HepG2 (cell line): ENCODE measurements around the gene CRHBP. TPM values are rescaled to one million over a fixed set of nuclear protein-coding genes. Genes with fewer than 3 reads are reported as not detected.

Experiments
- ATAC-seq: fragments of 200-7000 bp; cut with Tn5 transposase; 3 replicates; pipeline ENCODE4 v1.9.1; 2020; ENCODE audit warnings: mild to moderate bottlenecking, moderate library complexity
- BruUV-seq: library from RNA; stranded (reverse); fragments of 400-500 nt; replicated peaks from 2 replicates; lab custom pipeline; 2021; lab: Mats Ljungman, UMichigan
- CTCF ChIA-PET: fragments of 300-600 bp; formaldehyde crosslinking; extraction: SDS; loops from one replicate; lab custom pipeline; 2021; ENCODE audit warnings: low total read pairs, inconsistent platforms, low intra/inter-chr PET ratio; lab: Yijun Ruan, JAX
- POLR2A ChIA-PET: fragments of 350-600 bp; sonication (Branson Sonifier 250); formaldehyde crosslinking; loops from one replicate; lab custom pipeline; 2020; ENCODE audit warnings: antibody characterized with exemption, inconsistent platforms; lab: Yijun Ruan, JAX
- DNase-seq: peaks from one replicate; pipeline ENCODE4 v3.0.0-alpha.2; 2015; ENCODE audit warnings: low spot score
- FAIRE-seq: peaks from 3 replicates; lab custom pipeline; 2011; peaks lifted over from hg19 to GRCh38; lab: Jason Lieb, UNC
- H2AFZ ChIP-seq: one replicate; pipeline ENCODE4 v1.6.1; 2011; ENCODE audit warnings: low read length, inconsistent platforms
- H3K27ac ChIP-seq: fragments of 300-600 bp; 3 replicates; pipeline ENCODE4 v1.8.0; 2011; ENCODE audit warnings: mixed run types, mild to moderate bottlenecking, mixed read lengths, low read length, inconsistent platforms; ENCODE audit not compliant: insufficient read depth; ENCODE audit errors: extremely low read length
- H3K27me3 ChIP-seq, 2 experiments: fragments of 200-600 bp in 1 of 2; 2 replicates in 1 of 2; 3 replicates in 1 of 2; pipeline versions ENCODE4 v1.6.0 to v1.8.0; 2011; ENCODE audit warnings: low read length in 2 of 2, mild to moderate bottlenecking in 2 of 2, moderate library complexity in 2 of 2, inconsistent platforms in 1 of 2; ENCODE audit not compliant: insufficient read depth in 2 of 2, control insufficient read depth in 1 of 2
- H3K36me3 ChIP-seq, 2 experiments: fragments of 200-600 bp in 1 of 2; replicated peaks in 1 of 2; 2 replicates in 1 of 2; 3 replicates in 1 of 2; pipeline versions ENCODE4 v1.5.1 to v1.8.0; 2011; ENCODE audit warnings: low read length in 2 of 2, inconsistent platforms in 1 of 2; ENCODE audit not compliant: insufficient read depth in 2 of 2, control insufficient read depth in 1 of 2
- H3K4me1 ChIP-seq: 2 replicates; pipeline ENCODE4 v1.5.1; 2012; ENCODE audit warnings: low read length, inconsistent platforms; ENCODE audit not compliant: insufficient read depth
- H3K4me2 ChIP-seq: 2 replicates; pipeline ENCODE4 v1.6.0; 2011; ENCODE audit warnings: low read depth, low read length, inconsistent platforms
- H3K4me3 ChIP-seq, 3 experiments: fragments of 200-600 bp in 1 of 3; sonication (generic), shearing (Covaris generic) in 1 of 3; replicated peaks in 1 of 3; 2 replicates each; pipeline ENCODE4 v1.5.1; 2011 to 2016; ENCODE audit warnings: low read length in 3 of 3, inconsistent platforms in 2 of 3, low read depth in 2 of 3, mild to moderate bottlenecking in 2 of 3, control low read depth in 1 of 3, mixed read lengths in 1 of 3; ENCODE audit not compliant: insufficient read depth in 1 of 3
- H3K79me2 ChIP-seq: one replicate; pipeline ENCODE4 v1.6.1; 2011; ENCODE audit warnings: low read length, inconsistent platforms; ENCODE audit not compliant: insufficient read depth
- H3K9ac ChIP-seq: 2 replicates; pipeline ENCODE4 v1.6.0; 2011; ENCODE audit warnings: mild to moderate bottlenecking, low read depth, low read length, inconsistent platforms; ENCODE audit not compliant: insufficient read depth
- H3K9me3 ChIP-seq: 2 replicates; pipeline ENCODE4 v1.5.1; 2012; ENCODE audit warnings: mild to moderate bottlenecking, low read length
- H4K20me1 ChIP-seq: 2 replicates; pipeline ENCODE4 v1.6.0; 2011; ENCODE audit warnings: inconsistent platforms, mild to moderate bottlenecking, low read length, moderate library complexity; ENCODE audit not compliant: insufficient read depth
- ATF7 ChIP-seq, 2 experiments: fragments of 450-650 bp in 1 of 2; sonication (generic) in 1 of 2; formaldehyde crosslinking in 1 of 2; IDR thresholded peaks; 2 replicates each; pipeline versions ENCODE4 v1.4.0 to v1.6.1; 2016 to 2020; ENCODE audit warnings: antibody characterized with exemption in 1 of 2, mild to moderate bottlenecking in 1 of 2, missing genetic modification reagents in 1 of 2
- KLF6 ChIP-seq: IDR thresholded peaks from 2 replicates; pipeline ENCODE4 v1.8.0; 2016; ENCODE audit warnings: missing biosample characterization, missing genetic modification reagents
- RAD51 ChIP-seq: fragments of 450-650 bp; IDR thresholded peaks from 2 replicates; pipeline ENCODE4 v1.6.1; 2016; ENCODE audit warnings: borderline replicate concordance
- SP4 ChIP-seq: sonication (generic); formaldehyde crosslinking; IDR thresholded peaks from 2 replicates; pipeline ENCODE4 v1.8.1; 2023; ENCODE audit warnings: mild to moderate bottlenecking, missing genetic modification reagents
- STAG1 ChIP-seq: sonication (generic); formaldehyde crosslinking; IDR thresholded peaks from 2 replicates; pipeline ENCODE4 v1.4.0; 2020; ENCODE audit warnings: missing genetic modification reagents
- ZFY ChIP-seq: sonication (generic); formaldehyde crosslinking; IDR thresholded peaks from 2 replicates; pipeline ENCODE4 v1.4.0; 2020; ENCODE audit warnings: missing genetic modification reagents
- ZNF788 ChIP-seq: sonication (generic); formaldehyde crosslinking; IDR thresholded peaks from 2 replicates; pipeline ENCODE4 v1.5.0; 2020; ENCODE audit warnings: mild to moderate bottlenecking, missing genetic modification reagents, borderline replicate concordance
- ZNF792 ChIP-seq: IDR thresholded peaks from 2 replicates; pipeline ENCODE4 v1.6.1; 2016
- ZNF83 ChIP-seq: sonication (generic); formaldehyde crosslinking; IDR thresholded peaks from 2 replicates; pipeline ENCODE4 v1.4.0; 2020; ENCODE audit warnings: missing genetic modification reagents, mild to moderate bottlenecking, borderline replicate concordance
- ZSCAN29 ChIP-seq: sonication (generic); formaldehyde crosslinking; conservative IDR thresholded peaks from 2 replicates; pipeline ENCODE4 v1.4.0; 2020; ENCODE audit warnings: mild to moderate bottlenecking, missing genetic modification reagents
- WGBS: methylation state at CpG from one replicate; pipeline ENCODE4 v1.1.6; 2017; ENCODE audit warnings: low lambda C conversion rate; 5-methylcytosine and 5-hydroxymethylcytosine counted together
- in situ Hi-C: cut with HindIII; loops from 2 replicates; pipeline ENCODE4 v1.10.0; 2017; ENCODE audit warnings: low pct_unique_long_range_greater_than_20kb; ENCODE audit not compliant: extremely low pct_ligation_motif_present
- intact Hi-C: fragments of 100-400 bp; cut with micrococcal nuclease; formaldehyde crosslinking; loops from one replicate; pipeline ENCODE4 v1.10.0; 2022; ENCODE audit not compliant: unreplicated experiment
- polyA plus RNA-seq, 8 experiments: library from polyadenylated mRNA; depleted of rRNA in 3 of 8; stranded (reverse) in 7 of 8; unstranded in 1 of 8; fragments of >200 nt; fragmentation: Illumina TruSeq in 4 of 8; extraction: Trizol in 4 of 8; gene quantifications; 2 replicates each; pipeline versions ENCODE4 v1.2.1 to v1.2.3, GENCODE V29; 2011 to 2016; ENCODE audit warnings: low read depth in 4 of 8, missing spikeins in 1 of 8, mixed read lengths in 1 of 8; ENCODE audit not compliant: insufficient read depth in 1 of 8
- total RNA-seq, 5 experiments: library from RNA; depleted of rRNA; stranded (reverse); fragments of >200 nt; fragmentation: Illumina TruSeq; extraction: Trizol; gene quantifications; 2 replicates each; pipeline ENCODE4 v1.2.3, GENCODE V29; 2016; ENCODE audit warnings: low read depth in 1 of 5
- TF ChIP-seq, protein P1 (sequence below): sonication (generic); formaldehyde crosslinking; IDR thresholded peaks from 2 replicates; pipeline ENCODE4 v1.5.0; 2020; ENCODE audit warnings: mild to moderate bottlenecking, missing genetic modification reagents, borderline replicate concordance
- TF ChIP-seq, protein P2 (sequence below): sonication (generic); formaldehyde crosslinking; IDR thresholded peaks from 2 replicates; pipeline ENCODE4 v1.8.0; 2022; ENCODE audit warnings: mild to moderate bottlenecking, missing genetic modification reagents, borderline replicate concordance

The CRHBP gene
- total and polyA plus RNA-seq, 2 of the 13 experiments (the other 11 are each of a cell fraction or from before 2014, with no cell fraction given): not detected

DNA sequence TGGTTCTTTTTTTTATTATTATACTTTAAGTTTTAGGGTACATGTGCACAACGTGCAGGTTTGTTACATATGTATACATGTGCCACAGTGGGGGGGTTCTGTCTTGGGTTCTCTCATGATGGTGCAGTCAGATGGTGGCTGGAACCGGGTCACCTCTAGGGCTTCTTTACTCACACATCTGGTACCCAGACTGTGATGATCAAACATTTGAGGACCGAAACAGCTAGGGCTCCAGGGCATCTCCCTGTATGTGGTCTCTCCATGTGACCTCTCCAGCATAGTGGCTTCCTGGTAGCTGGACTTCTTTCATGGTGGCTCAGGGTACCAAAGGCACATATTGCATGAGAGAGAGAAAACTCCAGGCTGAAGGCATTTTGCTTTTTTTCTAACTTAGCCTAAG lies 9.8 kb upstream of the CRHBP start (continued):
- TF ChIP-seq ZNF788: no peak
- TF ChIP-seq, all 625 proteins: peak for 0

DNA sequence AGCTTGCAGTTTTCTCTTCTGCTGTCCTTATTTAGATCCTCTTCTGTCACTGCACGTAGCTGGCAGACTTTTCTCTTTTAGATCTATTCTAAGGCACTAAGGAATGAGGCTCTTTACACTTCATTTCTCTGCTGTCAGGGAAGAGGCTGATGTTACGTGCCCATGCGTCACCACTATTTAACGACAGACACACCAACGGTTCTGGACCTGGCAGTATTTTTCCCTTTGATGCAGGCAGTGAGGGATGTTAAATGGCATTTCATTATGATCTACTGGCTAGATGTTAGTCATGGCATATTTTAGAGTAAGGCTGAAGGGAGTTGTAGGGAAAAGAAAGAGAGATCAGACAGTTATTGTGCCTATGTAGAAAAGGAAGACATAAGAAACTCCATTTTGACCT lies 8.2 kb upstream of the CRHBP start:
- no peak for FAIRE-seq
- POLR2A ChIA-PET: no interaction called here
- TF ChIP-seq ZFY (CRISPR knock-in tag) (no peak), KLF6 (CRISPR knock-in tag) (no peak), STAG1 (CRISPR knock-in tag) (no peak), ZSCAN29 (CRISPR knock-in tag) (no peak), ZNF788 (no peak), ZNF792 (CRISPR knock-in tag) (no peak), RAD51 (no peak), ATF7 (IDR thresholded peaks at IDR 0.05) (no peak), ATF7 (CRISPR knock-in tag; IDR thresholded peaks at IDR 0.05) (no peak), SP4 (CRISPR knock-in tag) (no peak), ZNF83 (CRISPR knock-in tag) (no peak)
- TF ChIP-seq, protein P1, sequence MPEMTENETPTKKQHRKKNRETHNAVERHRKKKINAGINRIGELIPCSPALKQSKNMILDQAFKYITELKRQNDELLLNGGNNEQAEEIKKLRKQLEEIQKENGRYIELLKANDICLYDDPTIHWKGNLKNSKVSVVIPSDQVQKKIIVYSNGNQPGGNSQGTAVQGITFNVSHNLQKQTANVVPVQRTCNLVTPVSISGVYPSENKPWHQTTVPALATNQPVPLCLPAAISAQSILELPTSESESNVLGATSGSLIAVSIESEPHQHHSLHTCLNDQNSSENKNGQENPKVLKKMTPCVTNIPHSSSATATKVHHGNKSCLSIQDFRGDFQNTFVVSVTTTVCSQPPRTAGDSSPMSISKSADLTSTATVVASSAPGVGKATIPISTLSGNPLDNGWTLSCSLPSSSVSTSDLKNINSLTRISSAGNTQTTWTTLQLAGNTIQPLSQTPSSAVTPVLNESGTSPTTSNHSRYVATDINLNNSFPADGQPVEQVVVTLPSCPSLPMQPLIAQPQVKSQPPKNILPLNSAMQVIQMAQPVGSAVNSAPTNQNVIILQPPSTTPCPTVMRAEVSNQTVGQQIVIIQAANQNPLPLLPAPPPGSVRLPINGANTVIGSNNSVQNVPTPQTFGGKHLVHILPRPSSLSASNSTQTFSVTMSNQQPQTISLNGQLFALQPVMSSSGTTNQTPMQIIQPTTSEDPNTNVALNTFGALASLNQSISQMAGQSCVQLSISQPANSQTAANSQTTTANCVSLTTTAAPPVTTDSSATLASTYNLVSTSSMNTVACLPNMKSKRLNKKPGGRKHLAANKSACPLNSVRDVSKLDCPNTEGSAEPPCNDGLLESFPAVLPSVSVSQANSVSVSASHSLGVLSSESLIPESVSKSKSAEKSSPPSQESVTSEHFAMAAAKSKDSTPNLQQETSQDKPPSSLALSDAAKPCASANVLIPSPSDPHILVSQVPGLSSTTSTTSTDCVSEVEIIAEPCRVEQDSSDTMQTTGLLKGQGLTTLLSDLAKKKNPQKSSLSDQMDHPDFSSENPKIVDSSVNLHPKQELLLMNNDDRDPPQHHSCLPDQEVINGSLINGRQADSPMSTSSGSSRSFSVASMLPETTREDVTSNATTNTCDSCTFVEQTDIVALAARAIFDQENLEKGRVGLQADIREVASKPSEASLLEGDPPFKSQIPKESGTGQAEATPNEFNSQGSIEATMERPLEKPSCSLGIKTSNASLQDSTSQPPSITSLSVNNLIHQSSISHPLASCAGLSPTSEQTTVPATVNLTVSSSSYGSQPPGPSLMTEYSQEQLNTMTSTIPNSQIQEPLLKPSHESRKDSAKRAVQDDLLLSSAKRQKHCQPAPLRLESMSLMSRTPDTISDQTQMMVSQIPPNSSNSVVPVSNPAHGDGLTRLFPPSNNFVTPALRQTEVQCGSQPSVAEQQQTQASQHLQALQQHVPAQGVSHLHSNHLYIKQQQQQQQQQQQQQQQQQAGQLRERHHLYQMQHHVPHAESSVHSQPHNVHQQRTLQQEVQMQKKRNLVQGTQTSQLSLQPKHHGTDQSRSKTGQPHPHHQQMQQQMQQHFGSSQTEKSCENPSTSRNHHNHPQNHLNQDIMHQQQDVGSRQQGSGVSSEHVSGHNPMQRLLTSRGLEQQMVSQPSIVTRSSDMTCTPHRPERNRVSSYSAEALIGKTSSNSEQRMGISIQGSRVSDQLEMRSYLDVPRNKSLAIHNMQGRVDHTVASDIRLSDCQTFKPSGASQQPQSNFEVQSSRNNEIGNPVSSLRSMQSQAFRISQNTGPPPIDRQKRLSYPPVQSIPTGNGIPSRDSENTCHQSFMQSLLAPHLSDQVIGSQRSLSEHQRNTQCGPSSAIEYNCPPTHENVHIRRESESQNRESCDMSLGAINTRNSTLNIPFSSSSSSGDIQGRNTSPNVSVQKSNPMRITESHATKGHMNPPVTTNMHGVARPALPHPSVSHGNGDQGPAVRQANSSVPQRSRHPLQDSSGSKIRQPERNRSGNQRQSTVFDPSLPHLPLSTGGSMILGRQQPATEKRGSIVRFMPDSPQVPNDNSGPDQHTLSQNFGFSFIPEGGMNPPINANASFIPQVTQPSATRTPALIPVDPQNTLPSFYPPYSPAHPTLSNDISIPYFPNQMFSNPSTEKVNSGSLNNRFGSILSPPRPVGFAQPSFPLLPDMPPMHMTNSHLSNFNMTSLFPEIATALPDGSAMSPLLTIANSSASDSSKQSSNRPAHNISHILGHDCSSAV: no peak
- TF ChIP-seq, protein P2, sequence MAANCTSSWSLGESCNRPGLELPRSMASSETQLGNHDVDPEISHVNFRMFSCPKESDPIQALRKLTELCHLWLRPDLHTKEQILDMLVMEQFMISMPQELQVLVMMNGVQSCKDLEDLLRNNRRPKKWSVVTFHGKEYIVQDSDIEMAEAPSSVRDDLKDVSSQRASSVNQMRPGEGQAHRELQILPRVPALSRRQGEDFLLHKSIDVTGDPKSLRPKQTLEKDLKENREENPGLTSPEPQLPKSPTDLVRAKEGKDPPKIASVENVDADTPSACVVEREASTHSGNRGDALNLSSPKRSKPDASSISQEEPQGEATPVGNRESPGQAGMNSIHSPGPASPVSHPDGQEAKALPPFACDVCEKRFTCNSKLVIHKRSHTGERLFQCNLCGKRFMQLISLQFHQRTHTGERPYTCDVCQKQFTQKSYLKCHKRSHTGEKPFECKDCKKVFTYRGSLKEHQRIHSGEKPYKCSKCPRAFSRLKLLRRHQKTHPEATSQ: no peak

More for the DNA sequence above, 8.2 kb upstream of the CRHBP start:
- BruUV-seq: no TSS peak
- in situ Hi-C loops (no loop called here), intact Hi-C loops (no loop called here)
- Histone ChIP-seq H4K20me1 (no peaks in the 10 kb centered on the region), H3K36me3 (no peaks in the 10 kb centered on the region), H2AFZ (no peak overlapping the region), H3K4me2 (0 out of 2 replicates have a peak overlapping the region, but pooled peaks have one; percentile 9), H3K79me2 (no peaks in the 10 kb centered on the region), H3K27me3 (peaks cover 0 to 7% of the 10 kb centered on the region in 2 experiments; a peak in 2 of 5 replicates), H3K4me3 (no peak overlapping the region), H3K4me1 (peaks cover 18% of the 10 kb centered on the region), H3K27ac (no peak overlapping the region), H3K9me3 (no peaks in the 10 kb centered on the region), H3K9ac (no peak overlapping the region)
- WGBS: 12% methylated on average over 5 of the region's 5 CpGs
- peak; percentile 54 for ATAC-seq
- CTCF ChIA-PET: no interaction called here
- DNase-seq: no peak
